HepG2 (cell line): ENCODE data around the gene FMNL2. TPM values are rescaled to one million over a fixed set of nuclear protein-coding genes. Genes with fewer than 3 reads are reported as not detected.

Experiments
- ATF2 ChIP-seq: sonication (generic); formaldehyde crosslinking; IDR thresholded peaks from 2 replicates; pipeline ENCODE4 v1.4.0; 2020; ENCODE audit warnings: missing genetic modification reagents
- CREM ChIP-seq, 2 experiments: sonication (generic) in 1 of 2; formaldehyde crosslinking in 1 of 2; IDR thresholded peaks; 2 replicates each; pipeline versions ENCODE4 v1.4.0 to v1.6.1; 2016 to 2020; ENCODE audit warnings: antibody characterized with exemption in 1 of 2, mild to moderate bottlenecking in 1 of 2, missing genetic modification reagents in 1 of 2
- FOXJ3 ChIP-seq: sonication (generic); formaldehyde crosslinking; IDR thresholded peaks from 2 replicates; pipeline ENCODE4 v1.4.0; 2020; ENCODE audit warnings: missing genetic modification reagents, mild to moderate bottlenecking, borderline replicate concordance
- FOXO1 ChIP-seq: sonication (generic); formaldehyde crosslinking; IDR thresholded peaks from 2 replicates; pipeline ENCODE4 v1.4.0; 2020; ENCODE audit warnings: missing genetic modification reagents
- GATAD2A ChIP-seq: IDR thresholded peaks from 2 replicates; pipeline ENCODE4 v1.6.1; 2016
- GFI1 ChIP-seq: sonication (generic); formaldehyde crosslinking; IDR thresholded peaks from 2 replicates; pipeline ENCODE4 v1.5.0; 2020; ENCODE audit warnings: missing genetic modification reagents, mild to moderate bottlenecking, borderline replicate concordance
- NCOA2 ChIP-seq: sonication (generic); formaldehyde crosslinking; IDR thresholded peaks from 2 replicates; pipeline ENCODE4 v1.8.0; 2022; ENCODE audit warnings: inconsistent platforms
- SAP130 ChIP-seq: IDR thresholded peaks from 2 replicates; pipeline ENCODE4 v1.6.1; 2016; ENCODE audit warnings: low read depth
- UBTF ChIP-seq: sonication (generic); formaldehyde crosslinking; IDR thresholded peaks from 2 replicates; pipeline ENCODE4 v1.4.0; 2020; ENCODE audit warnings: mild to moderate bottlenecking, missing genetic modification reagents
- USF2 ChIP-seq, 2 experiments: sonication (generic) in 1 of 2; formaldehyde crosslinking in 1 of 2; IDR thresholded peaks; 2 replicates each; pipeline versions ENCODE4 v1.5.1 to v1.6.1; 2011 to 2020; ENCODE audit warnings: borderline replicate concordance in 1 of 2, low read depth in 1 of 2, low read length in 1 of 2, mild to moderate bottlenecking in 1 of 2, missing genetic modification reagents in 1 of 2, moderate library complexity in 1 of 2
- ZBTB25 ChIP-seq: IDR thresholded peaks from 2 replicates; pipeline ENCODE4 v1.6.1; 2018; ENCODE audit warnings: missing genetic modification reagents
- ZKSCAN8 ChIP-seq: IDR thresholded peaks from 2 replicates; pipeline ENCODE4 v1.6.1; 2016; ENCODE audit warnings: borderline replicate concordance, missing genetic modification reagents, missing compliant biosample characterization
- ZNF124 ChIP-seq: sonication (generic); formaldehyde crosslinking; IDR thresholded peaks from 2 replicates; pipeline ENCODE4 v1.4.0; 2020; ENCODE audit warnings: missing genetic modification reagents
- ZNF331 ChIP-seq: sonication (generic); formaldehyde crosslinking; IDR thresholded peaks from 2 replicates; pipeline ENCODE4 v1.4.0; 2020; ENCODE audit warnings: missing genetic modification reagents
- ZNF609 ChIP-seq: sonication (generic); formaldehyde crosslinking; IDR thresholded peaks from 2 replicates; pipeline ENCODE4 v1.4.0; 2020; ENCODE audit warnings: mild to moderate bottlenecking, missing genetic modification reagents, borderline replicate concordance
- ZSCAN31 ChIP-seq: sonication (generic); formaldehyde crosslinking; IDR thresholded peaks from 2 replicates; pipeline ENCODE4 v1.5.0; 2020; ENCODE audit warnings: low read depth, mild to moderate bottlenecking, missing genetic modification reagents
- polyA plus RNA-seq, 8 experiments: library from polyadenylated mRNA; depleted of rRNA in 3 of 8; stranded (reverse) in 7 of 8; unstranded in 1 of 8; fragments of >200 nt; fragmentation: Illumina TruSeq in 4 of 8; extraction: Trizol in 4 of 8; gene quantifications; 2 replicates each; pipeline versions ENCODE4 v1.2.1 to v1.2.3, GENCODE V29; 2011 to 2016; ENCODE audit warnings: low read depth in 4 of 8, missing spikeins in 1 of 8, mixed read lengths in 1 of 8; ENCODE audit not compliant: insufficient read depth in 1 of 8
- total RNA-seq, 5 experiments: library from RNA; depleted of rRNA; stranded (reverse); fragments of >200 nt; fragmentation: Illumina TruSeq; extraction: Trizol; gene quantifications; 2 replicates each; pipeline ENCODE4 v1.2.3, GENCODE V29; 2016; ENCODE audit warnings: low read depth in 1 of 5

The FMNL2 gene
- total and polyA plus RNA-seq, 2 of the 13 experiments (the other 11 are each of a cell fraction or from before 2014, with no cell fraction given), result 66.5 to 67.7 TPM

- TF ChIP-seq ATF2 (CRISPR knock-in tag) (peak; percentile 28; the same call in 1 of the 2 replicates), ZNF124 (CRISPR knock-in tag) (0 out of 2 replicates have a peak, but pooled peaks have one; percentile 32), CREM (IDR thresholded peaks at IDR 0.05) (peak; percentile 64; the same call in 1 of the 2 replicates), CREM (CRISPR knock-in tag; IDR thresholded peaks at IDR 0.05) (no peak), ZNF609 (CRISPR knock-in tag) (peak; percentile 61), ZSCAN31 (CRISPR knock-in tag) (0 out of 2 replicates have a peak, but pooled peaks have one; percentile 24), UBTF (CRISPR knock-in tag) (peak; percentile 48; the same call in 1 of the 2 replicates), GFI1 (CRISPR knock-in tag) (peak; percentile 10; the same call in 1 of the 2 replicates), ZNF331 (CRISPR knock-in tag) (peak; percentile 83; the same call in 1 of the 2 replicates), USF2 (IDR thresholded peaks at IDR 0.05; ENCODE audit: low read depth, low read length) (no peak), USF2 (CRISPR knock-in tag; IDR thresholded peaks at IDR 0.05; ENCODE audit: borderline replicate concordance) (no peak), NCOA2 (peak; percentile 83), GATAD2A (peak; percentile 95), SAP130 (CRISPR knock-in tag) (peak; percentile 84), ZBTB25 (CRISPR knock-in tag) (0 out of 2 replicates have a peak, but pooled peaks have one; percentile 17), ZKSCAN8 (CRISPR knock-in tag) (peak; percentile 81; the same call in 1 of the 2 replicates), FOXO1 (CRISPR knock-in tag) (peak; percentile 58; the same call in 1 of the 2 replicates), FOXJ3 (CRISPR knock-in tag) (peak; percentile 45; the same call in 1 of the 2 replicates)
Observed at GRCh38 chr2:152350155-152350679, 15.2 kb downstream of the FMNL2 start (continued).
